ENCODE data around the gene SLIT3.

SLIT3 gene

GRCh38 chr5:168953351-168953750, 347.6 kb downstream of the SLIT3 start:
- DNase-seq (ENCODE audit: low read depth), result no peak

DNA sequence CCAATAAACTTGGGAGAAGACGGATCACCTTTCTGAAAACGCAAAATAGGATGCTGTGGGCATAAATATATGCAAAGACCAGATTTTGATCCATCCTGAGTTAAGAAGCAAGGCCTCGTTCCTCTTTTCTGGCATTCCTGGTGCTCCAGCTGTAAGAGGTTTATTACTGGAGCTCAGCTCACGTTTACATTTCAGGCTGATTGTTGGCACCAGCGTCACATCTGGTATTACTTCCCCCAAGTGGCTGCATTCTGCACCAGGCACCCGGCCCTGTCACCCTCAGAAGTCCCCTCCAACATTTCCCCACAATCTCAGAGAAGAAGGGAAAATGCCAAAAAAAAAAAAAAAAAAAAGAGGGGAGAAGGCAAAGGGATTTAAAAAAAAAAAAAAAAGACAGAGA, 348.7 kb downstream of the SLIT3 start:
- no peak for DNase-seq (ENCODE audit: low read depth)

DNA sequence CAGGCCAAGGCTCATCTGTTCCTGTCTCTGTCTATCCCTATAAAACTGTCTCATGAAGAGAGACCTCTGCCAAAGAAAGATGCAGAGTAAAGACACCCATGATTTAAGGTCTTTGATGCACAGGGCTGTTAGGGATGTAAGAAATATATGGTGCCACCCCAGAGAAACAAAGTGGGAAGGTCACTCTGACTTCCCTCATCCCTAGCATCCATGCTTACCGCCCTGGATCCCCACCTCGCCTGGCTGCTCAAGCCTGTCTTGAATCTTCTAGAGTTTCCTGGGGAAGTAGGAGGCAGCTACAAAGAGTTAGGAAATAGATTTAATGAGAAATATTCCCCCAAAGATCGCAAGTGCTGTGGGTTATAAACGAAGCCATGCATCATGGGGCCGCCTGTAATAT, 349.2 kb downstream of the SLIT3 start:
- DNase-seq (ENCODE audit: low read depth), result no peak

GRCh38 chr5:168951356-168951755, 349.6 kb downstream of the SLIT3 start:
- DNase-seq (ENCODE audit: low read depth), result no peak

GRCh38 chr5:168950241-168950951, 350.5 kb downstream of the SLIT3 start:
- no peak for DNase-seq (ENCODE audit: low read depth)

DNA sequence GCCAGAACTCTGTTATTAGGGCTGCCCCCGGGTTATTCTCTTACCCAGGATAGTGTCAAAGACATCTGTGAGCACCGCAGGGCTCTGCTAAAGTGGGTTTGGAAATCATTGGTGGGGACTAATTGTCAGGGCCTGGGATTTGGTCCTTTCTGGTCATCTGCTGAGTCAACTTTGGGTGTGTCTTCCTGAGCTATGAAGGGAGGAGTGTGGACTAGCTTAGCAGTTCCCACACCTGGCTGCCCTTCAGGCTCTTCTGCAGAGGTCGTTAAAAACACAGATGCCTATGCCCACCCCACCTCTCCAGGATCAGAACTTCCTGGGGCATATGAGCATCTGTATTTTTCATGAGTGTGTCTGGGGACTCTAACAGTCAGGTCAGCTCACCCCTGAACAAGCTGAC, 352.2 kb downstream of the SLIT3 start:
- no peak for DNase-seq (ENCODE audit: low read depth)

- DNase-seq (ENCODE audit: low read depth), result no peak
These were observed 353.6 kb downstream of the SLIT3 start for GRCh38 chr5:168947212-168947868.

- no peak for DNase-seq (ENCODE audit: low read depth)
These were observed 354.6 kb downstream of the SLIT3 start for GRCh38 chr5:168946363-168946762.

- no peak for DNase-seq (ENCODE audit: low read depth)
These were observed 356.9 kb downstream of the SLIT3 start for GRCh38 chr5:168944004-168944403.

DNA sequence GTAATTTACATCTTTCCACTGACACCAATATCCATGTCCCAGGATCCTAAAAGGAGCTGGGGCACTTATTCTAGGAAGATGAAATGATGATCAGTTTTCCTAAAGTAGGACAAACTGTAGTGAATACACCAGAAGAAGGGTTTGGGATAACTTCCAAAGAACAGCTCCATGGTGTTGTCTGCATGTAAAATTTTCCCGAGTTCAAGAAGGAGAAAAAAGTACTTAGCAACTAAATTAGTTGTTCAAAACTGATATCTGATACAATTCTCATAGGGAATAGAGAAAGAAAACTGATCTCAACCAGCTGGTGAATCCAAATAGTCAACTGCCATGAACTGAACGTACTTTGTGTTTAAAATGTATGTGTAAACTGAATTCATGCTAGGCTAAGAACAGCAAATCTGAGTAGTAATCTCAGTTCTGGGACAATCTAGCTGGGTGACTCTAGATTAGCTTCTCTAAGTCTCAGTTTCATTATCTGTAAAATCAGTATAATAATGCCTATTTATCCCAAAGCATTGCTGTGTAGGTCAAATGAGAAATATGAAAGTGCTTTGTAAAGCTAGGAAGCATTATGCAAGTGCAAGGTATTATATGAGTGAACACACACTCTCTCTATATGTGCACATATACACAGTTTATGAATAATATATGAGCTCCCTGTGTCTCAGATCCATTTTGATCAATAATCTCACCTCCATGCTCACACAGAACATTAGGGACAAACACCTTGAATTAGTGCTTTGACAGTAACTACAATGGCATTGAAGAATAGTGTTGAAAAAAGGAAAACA, 357.7 kb downstream of the SLIT3 start:
- no peak for DNase-seq (ENCODE audit: low read depth)

- no peak for DNase-seq (ENCODE audit: low read depth)
These were observed 359.0 kb downstream of the SLIT3 start for GRCh38 chr5:168941901-168942300.

- DNase-seq (ENCODE audit: low read depth), result no peak
These were observed 360.2 kb downstream of the SLIT3 start for GRCh38 chr5:168940712-168941111.

DNA sequence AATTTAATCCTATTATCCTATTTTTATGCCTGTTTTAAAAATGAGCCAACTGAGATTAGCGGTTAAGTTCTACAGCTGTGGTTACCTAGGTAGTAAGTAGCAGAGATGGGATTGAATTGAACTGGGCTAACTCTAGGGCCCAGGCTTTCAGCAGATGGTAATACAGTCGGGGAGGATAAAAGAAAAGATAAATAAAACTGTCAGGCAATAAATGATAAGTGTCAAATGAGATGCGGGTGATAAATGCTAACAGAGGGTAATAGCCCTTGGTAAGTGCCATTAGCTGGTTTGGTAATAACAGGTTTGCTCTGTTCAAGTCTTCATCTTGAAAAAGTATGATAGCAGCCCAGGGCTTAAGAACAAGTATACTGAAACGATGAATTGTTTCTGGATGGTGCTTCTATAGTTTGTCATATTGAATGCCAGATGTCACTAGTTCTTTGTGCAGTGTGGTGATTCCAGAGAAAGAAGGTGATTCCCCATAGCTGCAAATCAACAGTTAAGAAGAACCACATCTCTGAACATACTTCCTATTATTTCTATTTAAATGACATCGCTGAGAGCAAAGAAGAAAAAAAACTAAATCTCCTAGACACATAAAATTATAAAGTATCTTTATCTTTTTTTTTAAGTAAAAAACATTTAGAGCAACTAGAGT, 360.9 kb downstream of the SLIT3 start:
- DNase-seq (ENCODE audit: low read depth), result no peak

DNA sequence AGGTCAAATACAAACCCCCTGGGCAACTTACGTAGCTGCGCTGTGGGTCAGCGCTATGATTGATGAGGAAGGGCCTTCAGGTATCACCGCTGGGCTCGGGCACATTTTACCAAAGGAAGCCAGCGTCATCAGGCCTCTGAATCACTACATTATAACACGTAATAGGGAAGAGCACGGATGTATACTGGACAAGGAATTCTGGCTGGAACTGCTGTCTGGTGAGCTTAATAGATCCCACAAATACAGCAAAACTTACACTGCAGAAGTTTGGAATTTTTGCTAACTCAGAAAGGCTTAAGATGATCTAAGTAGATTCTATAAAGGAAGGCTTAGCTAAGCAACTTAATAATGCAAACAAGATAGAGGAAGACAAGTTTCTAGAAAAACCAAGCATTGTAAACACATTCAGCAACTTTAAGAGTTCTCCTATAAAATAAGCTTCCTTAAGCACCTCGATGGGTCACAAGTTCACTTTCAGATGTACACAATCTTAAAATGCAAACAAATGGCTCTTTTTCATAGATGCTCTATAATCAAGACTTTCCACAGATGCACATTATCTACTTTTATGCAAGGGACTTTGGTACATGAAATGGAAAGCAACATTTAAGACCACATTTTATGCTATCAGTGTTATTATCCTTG, 361.7 kb downstream of the SLIT3 start:
- DNase-seq (ENCODE audit: low read depth), result no peak

- no peak for DNase-seq (ENCODE audit: low read depth)
These were observed 364.4 kb downstream of the SLIT3 start for GRCh38 chr5:168936511-168936910.

DNA sequence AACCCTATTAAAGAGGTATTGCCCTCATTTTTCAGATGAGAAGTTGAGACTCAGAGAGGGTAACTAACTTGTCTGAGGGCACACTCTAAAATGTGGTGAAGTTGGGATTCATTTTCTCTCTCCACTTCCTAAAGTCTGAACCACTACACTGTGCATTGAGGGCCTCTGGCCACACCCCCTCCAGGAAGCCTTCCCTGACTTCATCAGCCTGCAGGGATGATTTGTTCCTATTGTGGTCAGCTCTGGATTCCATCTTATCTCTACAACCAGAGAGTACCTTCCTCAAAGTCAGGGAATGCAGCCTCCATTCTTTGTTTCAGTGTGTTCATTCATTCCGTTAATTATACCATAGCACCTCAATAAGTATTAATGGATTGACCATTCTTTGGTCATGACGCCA, 365.8 kb downstream of the SLIT3 start:
- DNase-seq (ENCODE audit: low read depth), result no peak

DNA sequence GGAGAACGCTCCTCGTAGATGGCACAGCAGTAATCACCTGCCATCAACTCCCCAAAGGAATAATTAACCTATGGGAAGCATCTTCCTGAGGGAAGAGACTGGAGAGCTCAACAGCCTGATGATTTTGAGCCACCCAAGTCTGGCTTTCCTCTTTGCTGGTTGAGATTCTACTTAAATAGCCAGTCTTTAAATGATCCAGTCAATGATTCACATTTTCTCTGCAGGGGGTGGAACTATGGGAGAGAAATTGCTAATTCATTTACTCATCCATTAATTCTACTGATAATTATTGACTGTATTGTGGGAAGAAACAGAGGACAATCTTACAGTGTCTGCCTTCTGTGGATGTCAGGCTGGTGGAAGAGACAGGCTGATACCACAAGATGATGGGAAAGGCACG, 366.8 kb downstream of the SLIT3 start:
- DNase-seq (ENCODE audit: low read depth), result no peak

GRCh38 chr5:168932400-168933189, 368.3 kb downstream of the SLIT3 start:
- no peak for DNase-seq (ENCODE audit: low read depth)

- no peak for DNase-seq (ENCODE audit: low read depth)
These were observed 369.1 kb downstream of the SLIT3 start for GRCh38 chr5:168931638-168932345.

DNA sequence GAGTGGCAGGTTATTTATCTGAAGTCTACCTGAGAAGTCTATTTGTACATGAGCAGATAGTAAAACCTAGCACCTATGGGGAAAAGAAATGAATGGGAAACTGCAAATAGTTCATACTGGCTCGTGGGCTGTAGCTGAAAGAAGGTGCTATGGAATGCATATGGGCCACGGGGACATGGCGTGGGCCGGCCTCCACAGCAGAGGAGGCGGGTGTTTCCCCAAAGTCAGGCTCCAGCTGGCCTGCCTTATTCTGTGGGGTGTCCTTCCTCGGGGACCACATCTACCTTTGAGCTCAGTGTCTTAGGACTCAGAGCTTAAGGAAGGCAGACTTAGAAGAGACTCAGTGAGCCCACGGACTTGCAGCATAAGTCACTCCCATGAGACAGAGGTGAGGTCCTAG, 371.3 kb downstream of the SLIT3 start:
- no peak for DNase-seq (ENCODE audit: low read depth)

DNA sequence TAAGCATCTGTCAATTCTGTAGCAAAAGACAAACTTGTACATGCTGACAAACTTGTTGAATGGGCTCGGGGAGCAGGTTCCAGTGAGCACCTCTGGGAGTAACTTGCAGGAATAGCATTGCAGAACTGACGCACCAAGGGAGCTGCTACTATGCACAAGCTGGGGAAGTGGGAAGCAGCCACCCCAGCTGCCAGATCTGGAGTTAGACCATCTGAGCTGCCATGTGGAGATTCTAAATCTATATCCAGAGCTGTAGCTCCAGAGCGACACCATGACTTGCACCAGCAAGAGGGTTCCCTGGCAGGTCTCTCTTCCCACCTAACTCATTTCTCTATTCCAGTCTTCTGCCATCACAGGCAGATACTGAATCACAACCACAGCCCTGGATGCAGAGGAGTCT, 375.8 kb downstream of the SLIT3 start:
- no peak for DNase-seq (ENCODE audit: low read depth)

Measured in stimulated activated CD4-positive, alpha-beta T cell treated with anti-CD3 and anti-CD28 coated beads, Interleukin-2, amount 100 ng/mL, for 4 hours (primary cell).